ENCODE data around the gene QPCT.
A peak's percentile ranks its signal among the peaks of the same experiment; 100 is the strongest.

The QPCT gene

DNA sequence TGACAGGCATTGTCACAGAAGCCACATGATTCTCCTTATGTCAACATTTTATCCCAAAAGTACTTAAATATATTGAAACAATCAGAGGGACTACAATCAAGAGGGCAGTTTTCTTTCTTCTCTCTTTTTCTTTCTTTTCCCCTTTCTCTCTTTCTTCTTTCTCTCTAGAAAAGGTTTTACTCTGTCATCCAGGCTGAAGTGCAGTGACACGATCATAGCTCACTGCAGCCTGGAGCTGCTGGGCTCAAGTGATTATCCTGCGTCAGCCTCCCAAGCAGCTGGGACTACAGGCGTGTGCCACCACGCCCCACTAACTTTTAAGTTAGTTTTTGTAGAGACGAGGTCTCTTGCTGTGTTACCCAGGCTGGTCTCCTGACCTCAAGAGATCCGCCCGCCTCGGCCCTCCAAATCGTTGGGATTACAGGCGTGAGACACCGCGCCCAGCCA is 18.8 kb upstream of the QPCT start:
- no peak for DNase-seq

DNA sequence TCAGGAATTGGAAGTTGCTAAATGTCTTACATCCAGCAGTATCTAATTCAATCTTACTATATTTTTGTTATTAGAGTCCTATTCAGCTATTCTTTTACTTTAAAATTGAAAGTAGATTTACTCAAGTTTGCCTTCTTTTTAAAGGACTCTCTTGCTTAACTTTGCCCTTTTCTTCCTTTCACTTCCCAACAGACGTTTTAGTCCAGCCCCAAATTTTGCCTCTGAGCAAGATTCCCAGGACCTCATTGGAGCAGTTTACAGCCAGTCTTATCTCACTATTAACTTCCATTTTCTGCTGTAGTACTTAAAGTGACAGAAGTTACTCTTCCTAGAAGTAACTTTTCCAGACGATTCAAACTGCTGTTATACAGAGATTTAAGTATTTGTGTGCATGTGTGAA is 18.1 kb upstream of the QPCT start:
- no peak for DNase-seq

GRCh38 chr2:37326866-37327634 is 17.4 kb upstream of the QPCT start:
- DNase-seq = no peak

DNA sequence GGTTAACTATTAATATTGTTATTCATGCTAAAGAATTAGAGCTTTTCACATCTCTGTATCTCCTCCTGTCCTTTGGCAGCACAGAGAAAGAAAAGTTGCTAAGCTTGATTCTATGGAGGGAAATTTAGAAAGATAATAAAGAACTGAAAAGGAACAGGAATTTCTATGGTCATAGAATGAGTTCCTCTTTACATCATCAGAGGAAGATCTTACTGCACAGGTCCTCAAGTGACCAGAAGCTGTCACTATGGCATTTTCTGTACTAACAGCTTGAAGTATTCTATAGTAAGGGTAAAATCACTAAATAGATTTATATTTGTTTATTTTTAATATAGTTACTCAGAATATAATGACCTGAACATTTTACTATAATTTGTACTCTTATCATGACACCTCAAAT is 13.7 kb upstream of the QPCT start:
- no peak for DNase-seq

GRCh38 chr2:37332560-37332959 is 11.9 kb upstream of the QPCT start:
- no peak for DNase-seq

DNA sequence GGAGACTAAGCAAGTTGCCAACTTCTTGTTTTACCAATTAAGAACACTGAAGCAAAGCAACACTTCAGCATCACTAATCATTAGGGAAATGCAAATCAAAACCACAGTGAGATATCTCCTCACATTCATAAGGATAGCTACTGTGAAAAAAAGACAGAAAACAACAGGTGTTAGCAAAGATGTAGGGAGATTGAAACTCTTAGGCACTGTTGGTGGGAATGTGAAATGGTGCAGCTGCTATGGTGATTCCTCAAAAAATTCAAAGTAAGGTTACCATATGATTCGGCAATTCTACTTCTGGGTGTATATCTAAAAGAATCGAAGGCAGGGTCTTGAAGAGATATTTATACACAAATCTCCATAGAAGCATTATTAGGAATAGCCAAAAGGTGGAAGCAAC is 11.2 kb upstream of the QPCT start:
- DNase-seq = no peak

DNA sequence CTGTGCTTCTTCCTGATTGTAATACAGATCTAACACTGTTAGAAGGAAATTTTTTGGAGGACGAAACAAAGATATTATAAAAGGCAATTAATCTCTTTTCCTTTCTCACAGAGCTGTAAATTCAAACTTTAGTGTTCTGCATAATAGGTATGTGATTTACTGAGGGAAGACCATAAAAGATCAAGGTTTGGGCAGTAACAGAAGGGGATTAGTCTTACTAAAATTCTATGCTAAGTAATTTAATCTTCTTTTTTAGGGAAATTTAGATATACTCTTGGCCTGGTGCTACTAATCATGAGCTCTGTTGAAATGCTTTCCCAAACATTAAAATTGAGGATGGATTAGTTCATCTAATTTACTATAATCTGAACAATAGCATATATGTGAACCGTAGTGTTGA is 8.8 kb upstream of the QPCT start:
- no peak for DNase-seq

GRCh38 chr2:37337620-37338280 is 6.7 kb upstream of the QPCT start:
- no peak for DNase-seq

DNA sequence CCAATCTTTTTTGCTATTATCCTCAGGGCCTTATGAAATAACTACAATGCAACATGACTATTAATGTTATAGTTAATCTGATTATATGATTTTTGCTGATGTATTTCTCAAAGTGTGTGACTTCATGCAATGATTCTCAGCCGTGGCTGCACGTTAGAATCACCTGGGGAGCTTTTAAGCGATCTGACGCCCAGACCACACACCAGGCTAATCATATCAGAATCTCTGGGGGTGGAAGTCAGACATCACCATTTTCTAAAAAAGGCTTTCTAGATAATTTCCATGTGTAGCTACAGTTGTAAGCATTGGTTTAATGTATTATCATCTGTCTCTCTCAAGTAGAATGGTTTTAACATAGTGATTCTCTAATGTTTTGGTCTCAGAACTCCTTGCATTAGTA is 5.5 kb upstream of the QPCT start:
- no peak for DNase-seq

DNA sequence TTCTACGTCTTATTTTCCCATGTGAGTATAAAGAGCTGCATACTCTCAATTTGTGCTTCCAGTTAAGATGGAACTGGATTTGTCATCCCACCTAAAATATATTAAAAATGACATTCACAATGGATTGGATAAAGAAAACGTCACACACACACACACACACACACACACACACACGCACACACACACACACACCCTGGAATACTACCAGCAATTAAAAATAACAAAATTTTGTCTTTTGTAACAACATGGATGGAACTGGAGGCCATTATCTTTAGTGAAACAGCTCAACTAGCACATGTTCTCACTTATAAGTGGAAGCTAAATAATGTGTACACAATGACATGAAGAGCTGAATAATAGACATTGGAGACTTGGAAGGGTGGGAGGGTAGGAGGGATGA is 3.8 kb upstream of the QPCT start:
- DNase-seq = no peak

- DNase-seq = no peak
These were observed 1.7 kb upstream of the QPCT start for GRCh38 chr2:37342591-37343220.

DNA sequence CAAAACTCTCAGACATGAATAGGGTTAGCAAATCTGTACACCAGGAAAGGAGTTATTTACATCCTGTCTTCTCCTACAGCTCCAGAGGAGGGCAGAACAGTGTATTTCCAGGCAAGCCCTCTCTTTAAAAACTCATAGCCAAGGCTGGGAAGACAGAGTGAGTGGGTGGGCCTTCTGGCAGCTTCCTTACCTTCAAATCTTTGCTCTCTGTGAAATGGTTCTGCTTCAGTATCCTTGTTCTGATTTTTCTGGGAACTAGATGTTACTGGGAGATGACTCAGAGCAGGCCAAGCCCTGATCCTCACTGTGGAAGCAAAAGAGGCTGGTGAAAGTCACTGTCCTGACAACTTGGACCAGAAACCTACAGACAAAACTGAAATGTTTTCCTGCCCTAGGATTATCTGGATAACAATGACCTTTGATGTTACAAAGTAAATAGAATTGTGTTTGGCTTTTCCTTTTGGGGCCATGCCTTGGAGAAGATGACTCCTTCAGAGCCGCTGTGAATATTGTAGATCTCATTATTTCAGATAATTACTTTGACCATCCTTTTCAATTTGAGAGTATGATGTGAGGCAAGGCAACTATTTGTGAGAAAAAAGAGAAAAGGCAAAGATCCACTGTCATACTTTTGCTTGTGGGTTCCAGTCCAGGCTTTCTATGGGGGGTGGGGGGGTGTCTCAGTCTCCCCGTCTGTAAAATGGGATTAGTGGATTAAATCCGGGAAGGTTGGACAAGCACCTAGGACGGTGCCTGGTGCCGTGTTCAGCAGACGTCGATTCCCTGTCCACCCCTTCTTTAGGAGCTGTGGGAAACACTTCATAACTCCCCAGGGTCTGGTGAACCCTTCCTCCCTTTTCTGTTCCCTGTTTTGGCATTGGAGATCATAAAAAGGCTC is 644 bp upstream of the QPCT start:
- no peak for DNase-seq

- no peak for DNase-seq
These were observed 3.7 kb downstream of the QPCT start for GRCh38 chr2:37348155-37348554.

GRCh38 chr2:37349231-37349860 is 4.9 kb downstream of the QPCT start:
- peak in 1 of 2 experiments; percentile 6 for DNase-seq

DNA sequence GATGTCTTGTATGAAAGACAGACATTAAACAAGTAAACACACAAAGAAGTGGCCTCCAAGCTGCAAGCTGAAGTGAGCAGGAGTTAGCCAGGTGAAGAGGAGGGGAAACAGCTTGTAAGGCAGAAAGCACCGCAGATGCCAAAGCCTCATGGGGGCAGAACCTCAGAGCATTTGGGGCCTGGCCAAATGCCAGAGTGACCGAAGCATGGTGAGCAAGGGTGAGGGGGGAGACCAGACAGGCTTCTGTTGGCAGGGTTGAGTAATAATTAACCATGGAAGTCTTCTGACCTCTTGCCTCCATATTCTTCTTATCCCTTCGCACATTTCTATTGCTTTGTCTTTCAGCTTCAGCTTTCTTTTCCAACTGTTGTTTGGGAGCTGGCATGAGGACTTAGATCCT is 5.6 kb downstream of the QPCT start:
- DNase-seq = peak in 1 of 2 experiments; percentile 48

DNA sequence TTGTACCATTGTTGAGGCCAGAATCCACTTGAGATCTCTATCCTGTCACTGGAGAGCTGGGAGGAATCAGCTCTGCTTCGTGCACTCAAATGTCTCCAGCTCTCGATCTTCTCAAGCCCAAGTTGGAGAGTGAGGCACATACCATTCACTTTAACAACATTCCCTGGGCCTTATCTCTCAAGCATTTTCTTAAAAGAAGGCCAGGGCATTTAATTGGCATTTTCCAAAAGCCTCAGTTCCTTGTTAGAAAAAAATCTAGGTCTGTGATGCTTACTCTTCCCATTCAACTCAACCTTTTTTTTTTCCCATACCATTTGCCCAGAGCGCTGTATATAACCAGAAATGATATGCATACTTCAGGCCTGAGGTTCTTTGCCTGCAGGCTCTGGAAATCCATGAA is 10.1 kb downstream of the QPCT start:
- no peak for DNase-seq

GRCh38 chr2:37355735-37356134 is 11.3 kb downstream of the QPCT start:
- DNase-seq = no peak

DNA sequence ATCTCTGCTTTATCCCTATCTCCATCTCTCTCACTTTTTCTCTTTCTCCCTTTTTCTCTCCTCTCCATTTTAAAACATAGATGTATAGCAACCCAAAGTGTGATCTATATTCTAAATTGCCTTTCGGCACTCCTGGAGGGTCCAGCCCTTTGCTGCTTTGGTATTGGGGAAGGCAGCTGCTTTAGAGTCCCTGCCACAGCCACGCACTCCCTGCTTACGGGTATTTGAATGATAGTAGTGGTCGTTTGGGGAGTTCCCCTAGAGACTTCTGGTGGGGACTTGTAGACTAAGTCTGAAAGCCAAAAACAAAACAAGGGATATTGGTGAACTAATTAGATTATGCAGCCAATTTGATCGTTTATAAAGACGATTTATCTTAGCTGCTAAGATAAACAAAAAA is 11.9 kb downstream of the QPCT start:
- no peak for DNase-seq

- no peak for DNase-seq
These were observed 12.6 kb downstream of the QPCT start for GRCh38 chr2:37357069-37357468.

DNA sequence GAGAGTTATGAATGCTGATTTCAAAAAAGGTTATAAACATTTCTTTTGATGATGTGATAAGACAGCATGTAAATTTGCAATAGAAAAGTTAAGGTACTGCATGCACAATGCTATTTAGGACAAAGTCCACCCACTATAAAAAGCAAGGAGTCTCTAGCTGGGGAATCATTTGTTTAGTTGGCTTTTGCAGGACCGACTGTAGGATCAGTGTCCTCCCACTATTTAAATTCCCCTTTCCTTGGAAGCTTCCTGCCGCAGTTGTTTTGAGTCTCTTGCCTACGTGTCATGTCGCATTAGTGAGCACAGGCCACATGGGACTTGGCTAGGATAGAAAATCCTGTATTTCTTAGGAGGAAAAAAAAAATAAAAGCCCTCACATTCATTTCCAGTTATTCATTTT is 13.1 kb downstream of the QPCT start:
- no peak for DNase-seq

DNA sequence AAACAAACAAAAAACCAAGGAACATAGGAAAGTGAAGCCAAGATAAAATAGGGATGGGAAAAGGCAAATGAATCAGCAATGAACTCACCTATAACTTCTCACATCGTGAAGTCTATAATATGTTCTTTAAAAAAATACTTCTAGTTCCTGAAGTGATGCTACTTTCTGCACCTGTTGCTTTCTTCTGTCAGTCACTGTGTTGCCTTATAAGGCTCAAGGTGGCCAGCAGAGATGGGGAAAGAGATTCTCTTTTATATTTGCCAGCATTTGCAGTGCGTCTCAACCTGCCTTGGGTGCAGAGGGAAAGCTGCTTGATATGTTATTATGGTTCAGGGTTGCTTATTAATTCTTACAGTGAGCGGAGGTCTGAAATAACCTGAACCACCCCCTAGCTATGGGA is 14.0 kb downstream of the QPCT start:
- DNase-seq = no peak

- DNase-seq = no peak
These were observed 16.9 kb downstream of the QPCT start for GRCh38 chr2:37361216-37361815.
